WERI-Rb-1 (cell line): ENCODE results near the gene MAD1L1.

Source experiments
- DNase-seq: peaks from one replicate; pipeline ENCODE4 v3.0.0-alpha.2; 2020
- H3K27ac ChIP-seq: fragments of 250-450 bp; sonication (Bioruptor Pico); 2 replicates; pipeline ENCODE4 v1.5.1; 2020; ENCODE audit warnings: mild to moderate bottlenecking, moderate library complexity
- H3K27me3 ChIP-seq: fragments of 250-450 bp; sonication (Bioruptor Pico); 2 replicates; pipeline ENCODE4 v1.5.1; 2021; ENCODE audit warnings: mild to moderate bottlenecking, low read depth, moderate library complexity; ENCODE audit not compliant: insufficient read depth, severe bottlenecking
- H3K36me3 ChIP-seq: fragments of 250-450 bp; sonication (Bioruptor Pico); 2 replicates; pipeline ENCODE4 v1.5.1; 2020; ENCODE audit warnings: mild to moderate bottlenecking, moderate library complexity
- H3K4me3 ChIP-seq: 2 replicates; pipeline ENCODE4 v1.5.1; 2011; ENCODE audit warnings: low read depth, mild to moderate bottlenecking, control low read depth, low read length
- H3K9me3 ChIP-seq: fragments of 250-450 bp; sonication (Bioruptor Pico); 2 replicates; pipeline ENCODE4 v1.5.1; 2021; ENCODE audit warnings: mild to moderate bottlenecking, moderate library complexity; ENCODE audit not compliant: severe bottlenecking
- CTCF ChIP-seq: IDR thresholded peaks from 2 replicates; pipeline ENCODE4 v1.5.1; 2011; ENCODE audit warnings: low read depth, mild to moderate bottlenecking, control low read depth, inconsistent platforms, low read length

Gene MAD1L1

GRCh38 chr7:2001601-2002442, 230.9 kb downstream of the MAD1L1 start:
- no peak for DNase-seq
- Histone ChIP-seq H3K36me3 (0 out of 2 replicates have a peak, but pooled peaks cover 5% of the 10 kb centered on the region), H3K27me3 (no peaks in the 10 kb centered on the region), H3K4me3 (no peak overlapping the region), H3K27ac (0 out of 2 replicates have a peak overlapping the region, but pooled peaks have one; percentile 18), H3K9me3 (no peaks in the 10 kb centered on the region)
- TF ChIP-seq CTCF, result no peak

GRCh38 chr7:2000746-2001321, 231.9 kb downstream of the MAD1L1 start:
- Histone ChIP-seq H3K36me3 (0 out of 2 replicates have a peak, but pooled peaks cover 5% of the 10 kb centered on the region), H3K9me3 (no peaks in the 10 kb centered on the region), H3K27ac (no peak overlapping the region), H3K27me3 (no peaks in the 10 kb centered on the region), H3K4me3 (no peak overlapping the region)
- no peak for DNase-seq
- TF ChIP-seq CTCF, result no peak

- Histone ChIP-seq H3K27ac (no peak overlapping the region), H3K9me3 (no peaks in the 10 kb centered on the region), H3K36me3 (0 out of 2 replicates have a peak, but pooled peaks cover 5% of the 10 kb centered on the region), H3K27me3 (no peaks in the 10 kb centered on the region), H3K4me3 (no peak overlapping the region)
- DNase-seq, result no peak
- no peak for TF ChIP-seq CTCF
These were observed 232.5 kb downstream of the MAD1L1 start for GRCh38 chr7:2000153-2000687.

GRCh38 chr7:1999278-1999984, 233.3 kb downstream of the MAD1L1 start:
- Histone ChIP-seq H3K9me3 (no peaks in the 10 kb centered on the region), H3K36me3 (0 out of 2 replicates have a peak, but pooled peaks cover 5% of the 10 kb centered on the region), H3K4me3 (no peak overlapping the region), H3K27me3 (no peaks in the 10 kb centered on the region), H3K27ac (no peak overlapping the region)
- no peak for TF ChIP-seq CTCF
- no peak for DNase-seq

GRCh38 chr7:1998146-1998545, 234.6 kb downstream of the MAD1L1 start:
- Histone ChIP-seq H3K36me3 (0 out of 2 replicates have a peak, but pooled peaks cover 5% of the 10 kb centered on the region), H3K27me3 (no peaks in the 10 kb centered on the region), H3K9me3 (no peaks in the 10 kb centered on the region), H3K4me3 (no peak overlapping the region), H3K27ac (no peak overlapping the region)
- no peak for DNase-seq
- TF ChIP-seq CTCF, result no peak
